Measurements from ENCODE around the gene PLPPR1. TPM values are rescaled to one million over a fixed set of nuclear protein-coding genes. Genes with fewer than 3 reads are reported as not detected.

Gene PLPPR1
- total RNA-seq, 1 experiment from 2014 or later, result 2.4 TPM

DNA sequence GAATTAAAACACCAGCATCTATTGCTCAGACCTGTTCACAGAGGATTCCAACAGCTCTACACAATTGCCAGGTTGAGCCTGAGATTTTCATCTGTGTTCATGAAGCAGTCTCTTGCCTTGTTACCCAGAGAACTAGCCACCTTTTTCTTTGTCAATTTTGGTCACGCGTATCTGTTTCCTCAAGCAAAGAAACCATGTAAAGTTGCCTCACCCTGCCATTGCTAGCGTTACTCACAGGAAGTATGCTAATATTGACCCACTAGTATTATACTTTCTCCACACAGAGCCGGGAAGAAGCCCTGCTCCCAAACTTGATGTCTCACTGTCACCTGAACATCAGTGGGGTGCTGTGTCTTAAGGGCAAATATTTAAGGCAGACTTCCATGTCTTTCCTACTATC lies 168.5 kb downstream of the PLPPR1 start:
- Histone ChIP-seq H3K4me1 (ENCODE audit: insufficient read depth, low read length) (no peaks in the 10 kb centered on the region), H2AK5ac (ENCODE audit: insufficient read length, low read length) (no peak overlapping the region), H2BK120ac (ENCODE audit: low read depth, low read length, poor library complexity, severe bottlenecking) (no peak overlapping the region), H4K20me1 (ENCODE audit: control insufficient read depth, insufficient read depth, insufficient read length) (no peaks in the 10 kb centered on the region), H2BK20ac (ENCODE audit: low read depth, low read length, poor library complexity, severe bottlenecking) (no peak overlapping the region), H2BK12ac (ENCODE audit: insufficient read length, low read depth, low read length) (no peak overlapping the region), H4K5ac (ENCODE audit: insufficient read length, low read depth, low read length) (no peak overlapping the region), H2BK5ac (ENCODE audit: insufficient read length, low read length) (no peak overlapping the region), H3K4me2 (ENCODE audit: insufficient read depth, insufficient read length, low read length) (no peak overlapping the region), H4K91ac (ENCODE audit: insufficient read length, low read depth, low read length) (no peak overlapping the region), H3K9ac (ENCODE audit: extremely low read depth, insufficient read length, low read length) (no peak overlapping the region), H2AFZ (ENCODE audit: low read length) (no peak overlapping the region), H3K23me2 (ENCODE audit: insufficient read length, low read depth, low read length, poor library complexity, severe bottlenecking) (no peaks in the 10 kb centered on the region), H3K9me3 (ENCODE audit: control insufficient read depth, low read depth, low read length) (no peaks in the 10 kb centered on the region), H3K18ac (ENCODE audit: insufficient read length, low read depth, low read length) (no peak overlapping the region), H4K8ac (replicated peaks; ENCODE audit: insufficient read length, low read depth, low read length) (no peak overlapping the region), H2BK15ac (ENCODE audit: low read depth, low read length) (no peak overlapping the region), H3K27me3 (ENCODE audit: insufficient read depth, low read length) (no peaks in the 10 kb centered on the region), H3K56ac (ENCODE audit: insufficient read length, low read depth, low read length) (no peak overlapping the region), H3T11ph (ENCODE audit: low read length) (no peak overlapping the region), H3K23ac (ENCODE audit: insufficient read length, low read depth, low read length) (no peak overlapping the region), H3K14ac (ENCODE audit: insufficient read depth, low read length) (no peak overlapping the region), H3K79me2 (ENCODE audit: insufficient read depth, low read length) (no peaks in the 10 kb centered on the region), H3K79me1 (ENCODE audit: insufficient read depth, low read depth, low read length, poor library complexity, severe bottlenecking) (no peaks in the 10 kb centered on the region), H3K27ac (ENCODE audit: insufficient read length, low read depth, low read length) (no peak overlapping the region), H3K4ac (ENCODE audit: low read depth, low read length) (no peak overlapping the region)
- TF ChIP-seq, protein P1, sequence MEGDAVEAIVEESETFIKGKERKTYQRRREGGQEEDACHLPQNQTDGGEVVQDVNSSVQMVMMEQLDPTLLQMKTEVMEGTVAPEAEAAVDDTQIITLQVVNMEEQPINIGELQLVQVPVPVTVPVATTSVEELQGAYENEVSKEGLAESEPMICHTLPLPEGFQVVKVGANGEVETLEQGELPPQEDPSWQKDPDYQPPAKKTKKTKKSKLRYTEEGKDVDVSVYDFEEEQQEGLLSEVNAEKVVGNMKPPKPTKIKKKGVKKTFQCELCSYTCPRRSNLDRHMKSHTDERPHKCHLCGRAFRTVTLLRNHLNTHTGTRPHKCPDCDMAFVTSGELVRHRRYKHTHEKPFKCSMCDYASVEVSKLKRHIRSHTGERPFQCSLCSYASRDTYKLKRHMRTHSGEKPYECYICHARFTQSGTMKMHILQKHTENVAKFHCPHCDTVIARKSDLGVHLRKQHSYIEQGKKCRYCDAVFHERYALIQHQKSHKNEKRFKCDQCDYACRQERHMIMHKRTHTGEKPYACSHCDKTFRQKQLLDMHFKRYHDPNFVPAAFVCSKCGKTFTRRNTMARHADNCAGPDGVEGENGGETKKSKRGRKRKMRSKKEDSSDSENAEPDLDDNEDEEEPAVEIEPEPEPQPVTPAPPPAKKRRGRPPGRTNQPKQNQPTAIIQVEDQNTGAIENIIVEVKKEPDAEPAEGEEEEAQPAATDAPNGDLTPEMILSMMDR (conservative IDR thresholded peaks at IDR 0.05), result no peak
- H3K27me3 Mint-ChIP-seq (ENCODE audit: low read depth), result no peaks in the 10 kb centered on the region; the same call in 1 of the 2 replicates
- no peaks in the 10 kb centered on the region; a peak in 1 of 4 replicates for H3K4me1 Mint-ChIP-seq
- DNase-seq, result no peak
- H3K9me3 Mint-ChIP-seq, result peaks cover 0 to 4% of the 10 kb centered on the region in 2 experiments; a peak in 2 of 5 replicates
- no CpG with 5 or more reads among the region's 4 CpGs for whole genome bisulfite sequencing (ENCODE audit: extremely low coverage, insufficient read length, low lambda C conversion rate)
- H3K27ac Mint-ChIP-seq, result no peak overlapping the region
- no peak overlapping the region for H3K4me3 Mint-ChIP-seq
- no peaks in the 10 kb centered on the region for H3K36me3 Mint-ChIP-seq (ENCODE audit: insufficient read depth in 1 of 3, low read depth in 3 of 3)
